Tibial artery (tissue), 4 donors: ENCODE data around the gene EVI5.

Experiments
- DNase-seq, 2 donors: peaks; one replicate each; pipeline ENCODE4 v3.0.0-alpha.2; 2019
- H3K27ac ChIP-seq, 2 donors: fragments of 200-600 bp; sonication (generic) in 1 of 2; 1 replicate in 1 of 2; 2 replicates in 1 of 2; pipeline ENCODE4 v1.5.1; 2018 to 2019; ENCODE audit warnings: mild to moderate bottlenecking in 1 of 2
- H3K27me3 ChIP-seq, 2 donors: fragments of 200-600 bp; sonication (generic) in 1 of 2; one replicate each; pipeline versions ENCODE4 v1.5.1 to v1.6.0; 2016 to 2019
- H3K36me3 ChIP-seq, 3 donors: fragments of 200-600 bp; sonication (generic) in 2 of 3; one replicate each; pipeline ENCODE4 v1.5.1; 2016 to 2019; ENCODE audit warnings: mild to moderate bottlenecking in 2 of 3
- H3K4me1 ChIP-seq, 4 donors: fragments of 200-600 bp; sonication (generic) in 2 of 4; 1 replicate in 3 of 4; 2 replicates in 1 of 4; pipeline ENCODE4 v1.5.1; 2016 to 2019
- H3K4me3 ChIP-seq, 2 donors: fragments of 200-600 bp; sonication (generic) in 1 of 2; 1 replicate in 1 of 2; 2 replicates in 1 of 2; pipeline ENCODE4 v1.5.1; 2018 to 2019; ENCODE audit warnings: mild to moderate bottlenecking in 2 of 2
- H3K9me3 ChIP-seq, 3 donors: fragments of 200-600 bp; sonication (generic) in 1 of 3; one replicate each; pipeline ENCODE4 v1.5.1; 2016 to 2019
- CTCF ChIP-seq, 2 experiments: fragments of 200-600 bp in 1 of 2; fragments of 450-650 bp in 1 of 2; IDR thresholded peaks; one replicate each; pipeline ENCODE4 v1.5.1; 2017 to 2019; ENCODE audit warnings: antibody characterized with exemption in 2 of 2, mild to moderate bottlenecking in 1 of 2, moderate library complexity in 1 of 2
- intact Hi-C: fragments of 100-400 bp; cut with DNase I; formaldehyde crosslinking; loops from one replicate; pipeline ENCODE4 v1.15.0; 2023; ENCODE audit warnings: low total_unique reads

EVI5 gene

DNA sequence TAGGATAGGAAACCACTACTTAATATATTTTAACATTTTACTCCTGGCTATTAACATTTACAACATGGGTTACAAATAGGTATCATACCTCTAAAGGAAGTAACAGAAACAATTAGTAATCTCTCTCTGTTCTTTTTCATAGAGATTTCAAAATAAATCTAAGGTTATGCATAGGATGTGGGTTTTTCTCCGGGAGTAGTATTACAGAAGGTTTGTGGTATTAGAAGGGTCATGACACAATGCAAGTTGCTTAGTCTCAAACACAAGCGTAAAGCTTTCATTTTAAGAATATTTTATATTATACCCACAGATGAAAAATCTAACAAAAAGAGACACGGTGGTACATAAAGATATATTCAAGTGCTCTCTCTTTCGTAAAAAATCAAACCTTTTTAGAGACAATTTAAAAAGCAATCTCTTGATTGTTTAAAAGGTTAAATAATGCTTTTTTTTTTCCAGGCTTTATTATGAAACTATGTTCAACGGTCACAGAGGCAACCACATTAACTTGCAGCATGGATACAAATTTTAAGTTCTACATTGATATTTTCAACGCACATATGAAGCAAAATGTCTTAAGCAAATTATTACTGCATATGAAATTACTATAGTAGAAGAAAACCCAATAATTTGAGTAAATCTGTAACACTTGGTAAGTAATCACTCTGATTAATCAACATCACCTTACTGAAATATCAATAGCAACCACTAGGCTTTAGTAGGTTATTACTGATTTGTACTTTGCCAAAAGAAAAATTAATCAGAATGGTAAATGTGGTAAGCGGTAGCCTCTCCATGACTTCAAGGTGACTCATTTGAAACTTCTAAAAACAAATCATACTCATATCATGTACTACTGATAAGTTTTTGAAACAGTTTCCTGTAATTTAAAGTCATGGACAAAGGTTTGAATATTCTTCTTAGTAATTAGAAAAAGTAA lies 200.8 kb downstream of the EVI5 start:
- no peak for TF ChIP-seq CTCF (IDR thresholded peaks at IDR 0.05)
- no peak for DNase-seq
- no peak overlapping the region for H3K27ac ChIP-seq
- no peak overlapping the region for H3K4me3 ChIP-seq
- no peaks in the 10 kb centered on the region for H3K4me1 ChIP-seq
- no peaks in the 10 kb centered on the region for H3K9me3 ChIP-seq
- intact Hi-C loops, result no loop called here
- no peaks in the 10 kb centered on the region for H3K27me3 ChIP-seq
- peaks cover 0 to 8% (median 0%) of the 10 kb centered on the region in 3 donors for H3K36me3 ChIP-seq

DNA sequence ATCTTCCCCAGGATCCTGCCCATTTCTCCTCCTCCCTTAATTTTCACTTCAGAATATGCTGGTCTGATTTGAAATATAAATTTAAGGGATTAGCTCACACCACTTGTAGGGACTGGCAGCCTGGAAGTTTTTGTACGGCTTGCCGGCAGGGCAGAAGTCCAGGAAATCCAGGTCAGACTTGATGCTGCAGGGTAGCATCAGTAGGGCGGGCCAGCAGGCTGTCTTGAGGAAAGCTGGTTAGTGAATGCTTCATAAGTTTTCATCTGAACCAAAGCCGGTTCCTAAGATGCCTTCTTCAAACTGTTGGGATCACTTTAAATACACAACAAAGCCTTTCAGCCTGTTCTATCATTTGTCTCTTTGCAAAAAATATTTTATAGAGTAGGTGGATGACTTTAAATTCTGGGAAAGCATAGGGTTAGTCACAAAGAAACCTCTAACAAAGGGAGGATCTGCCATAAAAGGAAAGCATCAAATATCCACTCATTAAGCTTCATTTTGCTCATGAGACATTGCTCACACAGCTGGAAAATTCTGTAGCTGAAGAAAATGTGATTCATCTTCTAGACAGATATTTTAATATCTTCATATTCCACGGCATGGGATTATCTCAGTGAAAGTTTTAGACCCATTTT lies 207.5 kb downstream of the EVI5 start:
- Histone ChIP-seq H3K27ac (no peak overlapping the region), H3K4me1 (no peaks in the 10 kb centered on the region), H3K36me3 (no peaks in the 10 kb centered on the region), H3K9me3 (no peaks in the 10 kb centered on the region), H3K27me3 (no peaks in the 10 kb centered on the region), H3K4me3 (no peak overlapping the region)
- no peak for TF ChIP-seq CTCF (IDR thresholded peaks at IDR 0.05)
- DNase-seq, result no peak
- intact Hi-C loops, result no loop called here

GRCh38 chr1:92575123-92575522 lies 209.8 kb downstream of the EVI5 start:
- Histone ChIP-seq H3K27me3 (no peaks in the 10 kb centered on the region), H3K9me3 (no peaks in the 10 kb centered on the region), H3K4me1 (no peaks in the 10 kb centered on the region), H3K27ac (no peak overlapping the region), H3K4me3 (no peak overlapping the region), H3K36me3 (no peaks in the 10 kb centered on the region)
- no peak for TF ChIP-seq CTCF (IDR thresholded peaks at IDR 0.05)
- intact Hi-C loops, result no loop called here
- DNase-seq, result no peak

- intact Hi-C loops, result no loop called here
- H3K27me3 ChIP-seq, result no peaks in the 10 kb centered on the region
- H3K4me3 ChIP-seq, result no peak overlapping the region
- H3K9me3 ChIP-seq, result no peaks in the 10 kb centered on the region
- no peak for TF ChIP-seq CTCF (IDR thresholded peaks at IDR 0.05)
- H3K36me3 ChIP-seq, result no peaks in the 10 kb centered on the region
- no peaks in the 10 kb centered on the region for H3K4me1 ChIP-seq
- no peak for DNase-seq
- no peak overlapping the region for H3K27ac ChIP-seq
These were observed 212.4 kb downstream of the EVI5 start for GRCh38 chr1:92572520-92572919.

DNA sequence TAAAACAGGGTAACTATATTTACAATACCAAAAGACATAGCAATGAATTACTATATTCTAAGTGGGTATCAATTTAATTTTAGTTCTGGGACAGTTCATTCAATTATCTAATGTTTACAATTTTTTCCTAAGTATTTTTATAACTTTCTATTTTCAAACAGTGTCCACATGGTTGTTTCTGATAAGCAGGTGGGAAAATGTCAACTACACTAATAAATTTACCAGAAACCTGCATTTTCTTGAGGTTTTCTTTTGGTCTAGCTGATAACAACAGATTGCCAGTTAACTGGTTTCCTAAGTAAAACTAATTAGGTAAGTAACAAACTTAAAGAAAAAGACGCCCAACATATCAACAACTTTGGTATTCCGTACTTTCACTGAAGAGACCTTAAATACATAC lies 213.3 kb downstream of the EVI5 start:
- DNase-seq, result no peak

More for the DNA sequence above, 213.3 kb downstream of the EVI5 start:
- Histone ChIP-seq H3K4me3 (no peak overlapping the region), H3K27ac (no peak overlapping the region), H3K27me3 (no peaks in the 10 kb centered on the region), H3K9me3 (no peaks in the 10 kb centered on the region), H3K4me1 (no peaks in the 10 kb centered on the region), H3K36me3 (no peaks in the 10 kb centered on the region)
- no peak for TF ChIP-seq CTCF (IDR thresholded peaks at IDR 0.05)
- intact Hi-C loops, result no loop called here
